ENCODE measurements around the gene FANCI. TPM values are rescaled to one million over a fixed set of nuclear protein-coding genes. Genes with fewer than 3 reads are reported as not detected.

Gene FANCI
- total RNA-seq, 6 donors from 2014 or later, result 5.0 to 10.9 (median 6.6) TPM

DNA sequence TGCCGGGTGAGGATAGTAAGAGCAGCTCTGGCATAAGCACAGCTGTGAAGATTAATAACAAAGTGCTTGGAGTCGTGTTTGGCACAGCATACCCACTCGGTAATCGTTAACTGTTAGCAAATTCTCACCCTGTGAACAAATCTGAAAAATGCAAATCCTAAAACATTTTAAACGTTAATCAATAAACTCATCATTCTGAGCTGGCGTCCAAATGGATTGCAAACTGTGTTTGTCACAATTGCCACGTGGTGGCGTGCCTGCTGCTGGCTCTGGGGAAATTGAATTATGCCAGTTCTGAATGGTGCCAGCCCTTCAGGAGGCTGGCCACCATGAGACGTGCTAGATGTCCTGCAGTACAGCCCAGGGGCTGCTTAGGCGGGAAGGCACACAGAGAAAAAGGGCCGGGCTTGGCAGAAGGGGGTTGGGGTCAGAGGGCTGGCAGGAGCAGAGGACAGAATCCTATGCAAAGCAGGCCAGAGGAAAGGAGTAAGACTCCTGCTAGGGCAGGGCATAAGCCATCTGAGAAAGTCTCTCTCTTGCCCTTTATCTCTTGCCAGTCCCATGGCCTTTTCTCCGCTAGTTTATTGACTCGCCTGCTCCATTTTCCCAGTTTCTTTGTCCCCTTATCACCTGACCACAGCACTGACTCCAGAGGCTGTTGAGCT is 113.0 kb downstream of the FANCI start:
- ATAC-seq (ENCODE audit: low FRiP score in 2 of 2), result no peak
- Histone ChIP-seq H3K9me3 (no peaks in the 10 kb centered on the region), H3K4me3 (no peak overlapping the region), H3K27ac (no peak overlapping the region), H3K27me3 (peaks cover 2 to 42% (median 27%) of the 10 kb centered on the region in 4 donors), H3K36me3 (no peaks in the 10 kb centered on the region), H3K4me1 (peaks cover 8 to 28% (median 10%) of the 10 kb centered on the region in 4 donors)
- 38 to 40% methylated on average over 13 of the region's 13 CpGs for WGBS, 2 donors
- TF ChIP-seq EP300 (IDR thresholded peaks at IDR 0.05) (no peak), POLR2AphosphoS5 (IDR thresholded peaks at IDR 0.05) (no peak), POLR2A (IDR thresholded peaks at IDR 0.05) (no peak)
- TF ChIP-seq, protein P1, sequence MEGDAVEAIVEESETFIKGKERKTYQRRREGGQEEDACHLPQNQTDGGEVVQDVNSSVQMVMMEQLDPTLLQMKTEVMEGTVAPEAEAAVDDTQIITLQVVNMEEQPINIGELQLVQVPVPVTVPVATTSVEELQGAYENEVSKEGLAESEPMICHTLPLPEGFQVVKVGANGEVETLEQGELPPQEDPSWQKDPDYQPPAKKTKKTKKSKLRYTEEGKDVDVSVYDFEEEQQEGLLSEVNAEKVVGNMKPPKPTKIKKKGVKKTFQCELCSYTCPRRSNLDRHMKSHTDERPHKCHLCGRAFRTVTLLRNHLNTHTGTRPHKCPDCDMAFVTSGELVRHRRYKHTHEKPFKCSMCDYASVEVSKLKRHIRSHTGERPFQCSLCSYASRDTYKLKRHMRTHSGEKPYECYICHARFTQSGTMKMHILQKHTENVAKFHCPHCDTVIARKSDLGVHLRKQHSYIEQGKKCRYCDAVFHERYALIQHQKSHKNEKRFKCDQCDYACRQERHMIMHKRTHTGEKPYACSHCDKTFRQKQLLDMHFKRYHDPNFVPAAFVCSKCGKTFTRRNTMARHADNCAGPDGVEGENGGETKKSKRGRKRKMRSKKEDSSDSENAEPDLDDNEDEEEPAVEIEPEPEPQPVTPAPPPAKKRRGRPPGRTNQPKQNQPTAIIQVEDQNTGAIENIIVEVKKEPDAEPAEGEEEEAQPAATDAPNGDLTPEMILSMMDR (IDR thresholded peaks at IDR 0.05), result no peak
- no peak for DNase-seq

DNA sequence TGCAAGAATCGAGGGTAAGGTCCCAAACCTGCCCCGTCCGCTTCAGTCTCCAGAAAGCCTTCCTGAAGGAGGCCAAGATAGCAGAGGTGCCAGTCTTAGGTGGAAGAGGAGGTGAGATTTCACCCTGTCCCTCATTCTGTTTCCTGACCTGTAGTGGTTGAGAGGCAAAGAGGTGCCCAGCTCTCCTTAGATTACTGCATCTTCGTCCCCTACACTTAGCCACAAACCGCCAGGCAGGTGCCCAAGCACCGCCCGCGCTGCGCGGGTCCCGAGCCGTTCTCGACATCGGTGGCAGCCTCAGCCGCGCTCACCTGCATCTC is 114.6 kb downstream of the FANCI start:
- Histone ChIP-seq H3K27ac (no peak overlapping the region), H3K4me3 (peak overlapping the region in 3 of 4 donors; percentile 39 to 55 (median 44)), H3K36me3 (no peaks in the 10 kb centered on the region), H3K4me1 (peaks cover 15 to 39% (median 19%) of the 10 kb centered on the region in 4 donors), H3K9me3 (no peaks in the 10 kb centered on the region), H3K27me3 (peaks cover 2 to 59% (median 37%) of the 10 kb centered on the region in 4 donors)
- no peak for TF ChIP-seq EP300 (IDR thresholded peaks at IDR 0.05)
- TF ChIP-seq POLR2AphosphoS5 (IDR thresholded peaks at IDR 0.05), result no peak
- no peak for TF ChIP-seq POLR2A (IDR thresholded peaks at IDR 0.05)
- TF ChIP-seq, protein P1 (IDR thresholded peaks at IDR 0.05), result no peak
- DNase-seq, result no peak
- 8 to 26% methylated on average over 5 to 14 of the region's 16 CpGs for WGBS, 2 donors
- ATAC-seq (ENCODE audit: low FRiP score in 2 of 2), result no peak

DNA sequence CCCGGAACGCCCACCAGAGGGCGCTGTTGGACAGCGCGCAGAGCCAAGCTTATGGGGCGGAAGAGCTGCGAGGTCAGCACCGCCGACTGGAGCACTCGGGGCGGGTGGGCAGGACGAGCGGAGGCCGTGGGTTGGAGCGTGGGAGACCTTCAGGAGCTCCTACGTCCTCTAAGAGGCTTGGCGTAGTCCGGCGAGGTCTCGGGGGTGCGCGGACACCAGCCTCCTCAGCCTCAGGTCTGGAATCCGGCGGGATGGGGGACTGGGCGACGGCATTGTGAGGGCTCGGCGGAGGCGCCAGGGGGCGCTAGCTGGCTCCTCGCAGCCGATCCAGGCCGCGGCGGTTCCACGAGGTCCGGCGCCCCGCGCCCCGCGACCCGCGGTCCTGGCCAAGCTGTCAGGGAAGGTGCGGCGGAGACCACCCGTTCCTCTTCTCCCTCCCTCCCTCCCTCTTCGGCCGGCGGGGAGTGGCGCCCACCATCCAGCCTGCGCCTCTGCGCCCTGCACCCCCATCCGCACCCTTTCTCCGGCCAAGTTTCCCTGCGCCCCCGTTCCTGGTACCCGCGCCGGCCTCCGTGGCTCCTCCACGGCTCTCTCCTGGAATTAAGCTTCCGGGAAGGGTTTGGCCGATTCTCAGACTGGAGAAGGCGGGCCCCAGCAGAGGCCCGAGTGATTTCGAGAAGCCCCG is 115.1 kb downstream of the FANCI start:
- Histone ChIP-seq H3K36me3 (no peaks in the 10 kb centered on the region), H3K27ac (no peak overlapping the region), H3K4me3 (peak overlapping the region; percentile 18 to 55 (median 42)), H3K9me3 (no peaks in the 10 kb centered on the region), H3K27me3 (peaks cover 2 to 64% (median 38%) of the 10 kb centered on the region in 4 donors), H3K4me1 (peaks cover 15 to 39% (median 20%) of the 10 kb centered on the region in 4 donors)
- WGBS, 2 donors, result 0 to 5% methylated on average over 18 to 36 of the region's 68 CpGs
- no peak for TF ChIP-seq POLR2AphosphoS5 (IDR thresholded peaks at IDR 0.05)
- TF ChIP-seq, protein P1 (IDR thresholded peaks at IDR 0.05), result peak; percentile 95 to 99 (median 98)
- ATAC-seq (ENCODE audit: low FRiP score in 2 of 2), result peak; percentile 92 to 95
- DNase-seq, result peak; percentile 77 to 94

DNA sequence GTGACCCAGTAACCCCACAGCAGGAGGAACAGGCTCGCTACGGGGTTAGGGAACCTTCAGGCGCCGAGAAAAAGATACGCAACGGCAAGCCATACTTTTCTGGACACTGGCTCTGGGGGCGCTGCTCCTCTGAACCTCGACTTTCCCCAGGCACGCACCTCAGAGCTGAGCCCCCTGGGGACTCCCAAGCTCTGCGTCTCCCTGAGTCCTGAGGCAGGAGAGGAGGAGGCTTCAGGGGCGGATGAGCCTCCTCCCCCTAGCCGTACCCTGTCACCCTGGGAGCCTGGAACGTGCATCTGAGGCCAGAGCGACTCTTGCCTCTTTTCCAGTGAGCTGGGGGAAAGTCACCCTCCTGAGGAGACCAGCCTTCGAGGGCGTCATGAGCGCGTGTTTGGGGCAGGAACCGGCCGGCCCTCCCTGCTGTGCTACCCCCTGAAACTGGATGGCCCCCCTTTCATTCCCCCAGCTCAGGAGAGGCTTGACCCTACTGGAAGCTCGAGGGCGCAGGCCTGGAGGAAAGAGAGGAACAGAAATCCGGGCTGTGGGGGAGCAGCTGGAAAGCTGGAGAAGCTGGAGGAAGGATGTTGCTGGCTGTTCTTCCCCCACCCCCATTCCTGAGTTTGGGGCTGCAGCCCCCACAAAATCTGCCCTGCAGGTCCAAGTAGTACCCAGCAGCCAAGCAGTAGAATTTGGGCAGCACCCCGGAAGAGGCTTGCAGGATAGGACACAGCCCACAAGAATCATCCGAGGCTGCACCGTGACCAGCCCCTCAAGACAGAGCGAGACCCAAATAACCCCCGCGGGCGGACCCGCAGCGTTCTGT is 115.9 kb downstream of the FANCI start:
- WGBS, 2 donors, result 10 to 17% methylated on average over 7 to 25 of the region's 32 CpGs
- Histone ChIP-seq H3K27ac (no peak overlapping the region), H3K36me3 (no peaks in the 10 kb centered on the region), H3K9me3 (no peaks in the 10 kb centered on the region), H3K4me3 (peak overlapping the region in 1 of 4 donors; percentile 55), H3K4me1 (peaks cover 15 to 39% (median 23%) of the 10 kb centered on the region in 4 donors), H3K27me3 (peaks cover 2 to 71% (median 43%) of the 10 kb centered on the region in 4 donors)
- TF ChIP-seq POLR2AphosphoS5 (IDR thresholded peaks at IDR 0.05), result no peak
- no peak for TF ChIP-seq EP300 (IDR thresholded peaks at IDR 0.05)
- TF ChIP-seq, protein P1 (IDR thresholded peaks at IDR 0.05), result no peak
- TF ChIP-seq POLR2A (IDR thresholded peaks at IDR 0.05), result no peak
- no peak for ATAC-seq (ENCODE audit: low FRiP score in 2 of 2)
- DNase-seq, result peak in 1 of 2 donors; percentile 32
